MM.1S (cell line): ENCODE data around the gene CLK4.

Source experiments
- DNase-seq: peaks from one replicate; pipeline ENCODE4 v3.0.0-alpha.2; 2015
- H2AFZ ChIP-seq: fragments of 300-600 bp; sonication (generic); 2 replicates; pipeline ENCODE4 v1.6.0; 2016; ENCODE audit warnings: antibody characterized with exemption, low read length
- H3F3A ChIP-seq: fragments of 300-600 bp; sonication (generic); 2 replicates; pipeline ENCODE4 v1.6.1; 2016; ENCODE audit warnings: mild to moderate bottlenecking, antibody characterized with exemption, low read length, moderate library complexity, mixed read lengths; ENCODE audit not compliant: insufficient read depth
- H3K27ac ChIP-seq: fragments of 300-600 bp; sonication (generic); 2 replicates; pipeline ENCODE4 v1.5.1; 2016; ENCODE audit warnings: mild to moderate bottlenecking, low read length
- H3K27me3 ChIP-seq: fragments of 300-600 bp; sonication (generic); replicated peaks from 2 replicates; pipeline ENCODE4 v1.6.0; 2016; ENCODE audit warnings: low read length; ENCODE audit not compliant: insufficient read depth
- H3K36me3 ChIP-seq: fragments of 300-600 bp; sonication (generic); replicated peaks from 2 replicates; pipeline ENCODE4 v1.6.1; 2016; ENCODE audit warnings: mild to moderate bottlenecking, low read length, mixed read lengths; ENCODE audit not compliant: insufficient read depth
- H3K4me1 ChIP-seq: fragments of 300-600 bp; sonication (generic); 2 replicates; pipeline ENCODE4 v1.6.1; 2016; ENCODE audit warnings: low read length, mixed read lengths
- H3K4me2 ChIP-seq: fragments of 300-600 bp; sonication (generic); 2 replicates; pipeline ENCODE4 v1.6.0; 2016; ENCODE audit warnings: low read depth, low read length
- H3K4me3 ChIP-seq: fragments of 300-600 bp; sonication (generic); 2 replicates; pipeline ENCODE4 v1.5.1; 2016; ENCODE audit warnings: low read length, mixed read lengths
- H3K79me2 ChIP-seq: fragments of 300-600 bp; sonication (generic); 2 replicates; pipeline ENCODE4 v1.6.1; 2016; ENCODE audit warnings: mixed run types, low read length, mixed read lengths
- H3K9ac ChIP-seq: fragments of 300-600 bp; sonication (generic); 2 replicates; pipeline ENCODE4 v1.6.1; 2016; ENCODE audit warnings: low read length, mixed read lengths
- H3K9me2 ChIP-seq: fragments of 300-600 bp; sonication (generic); replicated peaks from 2 replicates; pipeline ENCODE4 v1.6.1; 2016; ENCODE audit warnings: mild to moderate bottlenecking, low read length, mixed read lengths; ENCODE audit not compliant: insufficient read depth
- H3K9me3 ChIP-seq: fragments of 300-600 bp; sonication (generic); replicated peaks from 2 replicates; pipeline ENCODE4 v1.6.1; 2016; ENCODE audit warnings: mild to moderate bottlenecking, low read length, mixed read lengths; ENCODE audit not compliant: insufficient read depth
- H4K20me1 ChIP-seq: fragments of 300-600 bp; sonication (generic); 2 replicates; pipeline ENCODE4 v1.6.1; 2016; ENCODE audit warnings: mild to moderate bottlenecking, low read length, moderate library complexity, mixed read lengths; ENCODE audit not compliant: insufficient read depth
- EZH2 ChIP-seq: fragments of 300-600 bp; sonication (generic); optimal IDR thresholded peaks from 2 replicates; pipeline ENCODE3; 2017; ENCODE audit warnings: low read depth, mild to moderate bottlenecking, antibody characterized with exemption, low read length, mixed read lengths
- EZH2phosphoT487 ChIP-seq: fragments of 300-600 bp; sonication (generic); IDR thresholded peaks from 2 replicates; pipeline ENCODE4 v1.6.1; 2018; ENCODE audit warnings: antibody characterized with exemption, low read length
- TF ChIP-seq, protein P1 (sequence below): fragments of 300-600 bp; sonication (generic); IDR thresholded peaks from 2 replicates; pipeline ENCODE4 v1.5.1; 2016; ENCODE audit warnings: antibody characterized with exemption, low read length, mixed read lengths

The CLK4 gene

DNA sequence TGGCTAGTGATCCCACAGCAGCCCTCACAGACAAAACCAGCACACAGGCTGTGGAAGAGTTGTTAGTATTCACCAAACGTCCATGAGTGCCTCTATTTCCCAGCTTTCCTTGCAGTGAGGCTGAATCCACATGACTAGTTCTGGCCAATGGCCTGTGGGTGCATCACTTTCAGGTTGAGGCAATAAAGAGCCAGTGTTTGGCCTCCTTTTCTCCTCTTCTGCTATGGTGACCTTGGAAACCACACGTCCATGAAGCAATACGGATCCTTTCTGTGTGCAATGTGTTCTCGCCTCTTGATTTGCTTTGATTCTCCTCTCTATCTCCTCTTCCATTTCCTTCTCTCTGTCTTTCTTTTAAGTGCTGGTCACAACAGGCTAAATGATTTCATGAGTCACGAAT is 23.4 kb upstream of the CLK4 start:
- TF ChIP-seq, protein P1, sequence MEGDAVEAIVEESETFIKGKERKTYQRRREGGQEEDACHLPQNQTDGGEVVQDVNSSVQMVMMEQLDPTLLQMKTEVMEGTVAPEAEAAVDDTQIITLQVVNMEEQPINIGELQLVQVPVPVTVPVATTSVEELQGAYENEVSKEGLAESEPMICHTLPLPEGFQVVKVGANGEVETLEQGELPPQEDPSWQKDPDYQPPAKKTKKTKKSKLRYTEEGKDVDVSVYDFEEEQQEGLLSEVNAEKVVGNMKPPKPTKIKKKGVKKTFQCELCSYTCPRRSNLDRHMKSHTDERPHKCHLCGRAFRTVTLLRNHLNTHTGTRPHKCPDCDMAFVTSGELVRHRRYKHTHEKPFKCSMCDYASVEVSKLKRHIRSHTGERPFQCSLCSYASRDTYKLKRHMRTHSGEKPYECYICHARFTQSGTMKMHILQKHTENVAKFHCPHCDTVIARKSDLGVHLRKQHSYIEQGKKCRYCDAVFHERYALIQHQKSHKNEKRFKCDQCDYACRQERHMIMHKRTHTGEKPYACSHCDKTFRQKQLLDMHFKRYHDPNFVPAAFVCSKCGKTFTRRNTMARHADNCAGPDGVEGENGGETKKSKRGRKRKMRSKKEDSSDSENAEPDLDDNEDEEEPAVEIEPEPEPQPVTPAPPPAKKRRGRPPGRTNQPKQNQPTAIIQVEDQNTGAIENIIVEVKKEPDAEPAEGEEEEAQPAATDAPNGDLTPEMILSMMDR, result no peak
- TF ChIP-seq EZH2phosphoT487 (no peak), EZH2 (no peak)
- H3K36me3 ChIP-seq, result no peaks in the 10 kb centered on the region
- H3K27me3 ChIP-seq, result peaks cover 7% of the 10 kb centered on the region
- no peak overlapping the region for H3K27ac ChIP-seq
- no peak for DNase-seq
- no peaks in the 10 kb centered on the region for H3F3A ChIP-seq
- no peak overlapping the region for H3K4me3 ChIP-seq
- no peaks in the 10 kb centered on the region for H3K9me2 ChIP-seq
- H3K4me1 ChIP-seq, result no peaks in the 10 kb centered on the region
- H3K4me2 ChIP-seq, result no peak overlapping the region
- no peaks in the 10 kb centered on the region for H3K79me2 ChIP-seq
- no peaks in the 10 kb centered on the region for H4K20me1 ChIP-seq
- H2AFZ ChIP-seq, result no peak overlapping the region
- 0 out of 2 replicates have a peak, but pooled peaks cover 4% of the 10 kb centered on the region for H3K9me3 ChIP-seq
- no peak overlapping the region for H3K9ac ChIP-seq

DNA sequence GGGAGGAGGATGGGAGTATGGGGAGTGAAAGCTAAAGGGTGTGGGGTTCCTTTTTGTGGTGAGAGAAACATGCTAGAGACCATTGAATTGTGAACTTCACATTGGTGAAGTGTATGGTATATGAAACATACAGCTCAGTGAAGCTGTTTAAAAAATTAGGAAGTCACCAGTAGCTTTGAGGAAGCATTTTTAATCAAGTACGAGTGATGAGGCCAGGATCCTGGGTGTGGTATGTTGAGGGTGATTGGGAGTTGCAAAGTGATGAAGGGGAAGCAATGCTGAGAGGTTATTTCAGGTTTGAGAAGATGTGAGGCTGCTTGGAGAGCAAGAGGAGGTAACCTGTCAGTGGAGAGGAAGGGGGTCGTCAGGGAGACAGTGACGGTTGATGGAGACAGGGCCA is 22.7 kb upstream of the CLK4 start:
- no peak for DNase-seq

DNA sequence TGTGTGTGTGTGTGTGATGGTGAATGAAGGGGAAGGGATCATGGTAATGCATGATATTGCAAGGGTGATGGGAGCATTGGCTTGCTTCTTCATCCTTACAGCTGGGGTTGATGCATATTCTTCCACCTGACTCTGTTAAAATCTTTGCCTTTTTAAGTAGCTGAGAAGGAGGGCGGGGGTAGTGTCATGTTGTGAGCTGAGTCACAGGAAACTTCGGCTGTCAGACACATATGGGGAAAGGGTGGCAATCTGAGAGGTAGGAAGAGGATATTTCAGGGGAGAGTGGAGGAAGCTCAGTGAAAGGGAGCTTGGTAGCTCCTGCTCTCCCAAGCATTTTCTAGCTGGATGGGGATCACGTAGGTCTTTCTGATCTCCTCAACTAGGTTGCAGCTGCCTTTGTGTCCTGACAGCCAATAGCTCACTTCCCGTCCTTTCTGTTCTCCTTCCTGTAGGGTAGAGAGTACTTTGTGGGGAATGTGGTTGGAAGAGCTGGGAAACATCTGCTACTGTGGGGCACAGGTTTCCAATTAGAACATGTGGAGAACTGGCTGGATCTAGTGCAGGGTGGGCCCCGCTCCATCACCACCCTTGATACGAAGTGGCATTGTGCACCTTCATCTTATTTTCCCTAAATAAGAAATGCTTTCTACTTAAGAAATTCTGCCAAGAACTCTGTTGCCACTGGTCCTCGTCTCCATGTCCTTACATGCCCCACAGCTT is 18.1 kb upstream of the CLK4 start:
- peaks cover 13% of the 10 kb centered on the region for H3K27me3 ChIP-seq
- no peaks in the 10 kb centered on the region for H3K79me2 ChIP-seq
- H3K9ac ChIP-seq, result no peak overlapping the region
- H2AFZ ChIP-seq, result no peak overlapping the region
- no peak overlapping the region for H3K27ac ChIP-seq
- H3K4me2 ChIP-seq, result no peak overlapping the region
- TF ChIP-seq EZH2 (no peak), EZH2phosphoT487 (no peak)
- TF ChIP-seq, protein P1, result no peak
- H3K9me3 ChIP-seq, result no peaks in the 10 kb centered on the region
- no peak overlapping the region for H3K4me3 ChIP-seq
- DNase-seq, result no peak
- no peaks in the 10 kb centered on the region for H3K4me1 ChIP-seq
- H3F3A ChIP-seq, result no peaks in the 10 kb centered on the region
- no peaks in the 10 kb centered on the region for H3K9me2 ChIP-seq
- no peaks in the 10 kb centered on the region for H4K20me1 ChIP-seq
- no peaks in the 10 kb centered on the region for H3K36me3 ChIP-seq

More for the DNA sequence above, 22.7 kb upstream of the CLK4 start:
- Histone ChIP-seq H3K9ac (no peak overlapping the region), H3K9me3 (0 out of 2 replicates have a peak, but pooled peaks cover 4% of the 10 kb centered on the region), H3K36me3 (no peaks in the 10 kb centered on the region), H3K79me2 (no peaks in the 10 kb centered on the region), H3K27me3 (peaks cover 11% of the 10 kb centered on the region), H3K27ac (no peak overlapping the region), H3K4me2 (no peak overlapping the region), H3F3A (no peaks in the 10 kb centered on the region), H3K4me3 (no peak overlapping the region), H2AFZ (no peak overlapping the region), H3K4me1 (no peaks in the 10 kb centered on the region), H3K9me2 (no peaks in the 10 kb centered on the region), H4K20me1 (no peaks in the 10 kb centered on the region)
- no peak for TF ChIP-seq EZH2phosphoT487
- TF ChIP-seq EZH2, result no peak
- TF ChIP-seq, protein P1, result no peak
